Liver (tissue), 3 donors: ENCODE data around the gene INIP.

Experiments used
- CTCF ChIP-seq: fragments of 150-350 bp; IDR thresholded peaks from 2 replicates; pipeline ENCODE4 v1.5.1; 2017; ENCODE audit warnings: improper control_type of control experiment, low read depth, low read length; ENCODE audit not compliant: missing input control
- EGR1 ChIP-seq, 2 donors: IDR thresholded peaks; 2 replicates each; pipeline ENCODE4 v1.6.1; 2016 to 2018; ENCODE audit warnings: antibody characterized with exemption in 2 of 2, low read depth in 2 of 2
- FOXA1 ChIP-seq: IDR thresholded peaks from 2 replicates; pipeline ENCODE4 v1.6.1; 2016; ENCODE audit warnings: antibody characterized with exemption
- GABPA ChIP-seq, 2 donors: IDR thresholded peaks in 1 of 2; conservative IDR thresholded peaks in 1 of 2; 2 replicates each; pipeline ENCODE4 v1.6.1; 2016; ENCODE audit warnings: antibody characterized with exemption in 2 of 2, mild to moderate bottlenecking in 1 of 2, moderate library complexity in 1 of 2
- HNF4A ChIP-seq, 2 donors: conservative IDR thresholded peaks; 2 replicates each; pipeline ENCODE4 v1.6.1; 2016; ENCODE audit warnings: antibody characterized with exemption in 2 of 2, mild to moderate bottlenecking in 2 of 2
- JUND ChIP-seq, 2 donors: IDR thresholded peaks; 2 replicates each; pipeline ENCODE4 v1.6.1; 2016; ENCODE audit warnings: antibody characterized with exemption in 2 of 2
- MAX ChIP-seq: IDR thresholded peaks from 2 replicates; pipeline ENCODE4 v1.6.1; 2016; ENCODE audit warnings: antibody characterized with exemption
- RAD21 ChIP-seq, 2 donors: IDR thresholded peaks; 2 replicates each; pipeline ENCODE4 v1.6.1; 2016; ENCODE audit warnings: antibody characterized with exemption in 2 of 2, mild to moderate bottlenecking in 2 of 2
- REST ChIP-seq: IDR thresholded peaks from 2 replicates; pipeline ENCODE4 v1.6.1; 2016; ENCODE audit warnings: antibody characterized with exemption, mild to moderate bottlenecking
- RXRA ChIP-seq, 2 donors: IDR thresholded peaks; 2 replicates each; pipeline ENCODE4 v1.6.1; 2017 to 2018; ENCODE audit warnings: antibody characterized with exemption in 2 of 2, mild to moderate bottlenecking in 1 of 2
- TAF1 ChIP-seq: conservative IDR thresholded peaks from 2 replicates; pipeline ENCODE4 v1.6.1; 2016; ENCODE audit warnings: antibody characterized with exemption, mild to moderate bottlenecking
- YY1 ChIP-seq: IDR thresholded peaks from 2 replicates; pipeline ENCODE4 v1.6.1; 2016; ENCODE audit warnings: antibody characterized with exemption, mild to moderate bottlenecking
- ZBTB33 ChIP-seq: IDR thresholded peaks from 2 replicates; pipeline ENCODE4 v1.6.1; 2016; ENCODE audit warnings: antibody characterized with exemption
- donor health status: healthy.
- donor health status: healthy.

- TF ChIP-seq TAF1, result no peak
- no peak for TF ChIP-seq MAX
- no peak for TF ChIP-seq FOXA1
- TF ChIP-seq CTCF, result no peak
- no peak for TF ChIP-seq GABPA (IDR thresholded peaks at IDR 0.05 in 1 of 2, conservative IDR thresholded peaks at IDR 0.05 in 1 of 2)
- peak in 1 of 2 donors; percentile 24 for TF ChIP-seq RAD21 (IDR thresholded peaks at IDR 0.05)
- no peak for TF ChIP-seq EGR1 (IDR thresholded peaks at IDR 0.05; ENCODE audit: low read depth in 2 of 2)
- no peak for TF ChIP-seq JUND (IDR thresholded peaks at IDR 0.05)
- no peak for TF ChIP-seq ZBTB33
- no peak for TF ChIP-seq REST
- no peak for TF ChIP-seq YY1
- no peak for TF ChIP-seq RXRA (IDR thresholded peaks at IDR 0.05)
- no peak for TF ChIP-seq HNF4A (conservative IDR thresholded peaks at IDR 0.05)
These were observed 25.4 kb upstream of the INIP start for GRCh38 chr9:112743216-112743836.
